WTC11 (cell line): Measurements from ENCODE around the gene CACTIN. TPM values are rescaled to one million over a fixed set of nuclear protein-coding genes. Genes with fewer than 3 reads are reported as not detected.

ENCODE experiments used
- ATAC-seq: fragments of 200-7000 bp; cut with Tn5 transposase; 2 replicates; pipeline ENCODE4 v1.10.0; 2021; ENCODE audit warnings: mild to moderate bottlenecking, moderate library complexity
- CTCF ChIA-PET: fragments of 300-600 bp; sonication (Branson Sonifier 250); formaldehyde crosslinking; loops from one replicate; lab custom pipeline; 2021; ENCODE audit warnings: antibody characterized with exemption; lab: Charles Lee
- POLR2A ChIA-PET: fragments of 350-600 bp; sonication (Branson Sonifier 250); formaldehyde crosslinking; loops from one replicate; lab custom pipeline; 2021; ENCODE audit warnings: antibody characterized with exemption; lab: Charles Lee
- DNase-seq: peaks from one replicate; pipeline ENCODE4 v3.0.0; 2021; ENCODE audit warnings: low spot score
- H3K27ac Mint-ChIP-seq: 2 replicates; pipeline ENCODE4 v1.8.0; 2021; ENCODE audit warnings: mixed read lengths
- H3K27me3 Mint-ChIP-seq: 2 replicates; pipeline ENCODE4 v1.8.0; 2021; ENCODE audit warnings: low read depth, mild to moderate bottlenecking, moderate library complexity, mixed read lengths
- H3K36me3 Mint-ChIP-seq: 2 replicates; pipeline ENCODE4 v1.8.0; 2021; ENCODE audit warnings: mixed read lengths
- H3K4me1 Mint-ChIP-seq: 2 replicates; pipeline ENCODE4 v1.8.0; 2022; ENCODE audit warnings: mixed read lengths
- H3K4me3 Mint-ChIP-seq: 2 replicates; pipeline ENCODE4 v1.8.0; 2021; ENCODE audit warnings: mild to moderate bottlenecking, moderate library complexity, mixed read lengths
- H3K9me3 Mint-ChIP-seq: 2 replicates; pipeline ENCODE4 v1.8.0; 2021; ENCODE audit warnings: mixed read lengths
- ATF6 ChIP-seq: sonication (generic); formaldehyde crosslinking; IDR thresholded peaks from 2 replicates; pipeline ENCODE4 v1.8.1; 2023; ENCODE audit warnings: mild to moderate bottlenecking, missing genetic modification reagents
- CDX4 ChIP-seq: fragments of 250-450 bp; sonication (Bioruptor Pico); IDR thresholded peaks from 2 replicates; pipeline ENCODE4 v1.9.0; 2021; ENCODE audit warnings: moderate library complexity, mild to moderate bottlenecking, inconsistent platforms, borderline replicate concordance
- CTCF ChIP-seq: fragments of 200-600 bp; IDR thresholded peaks from 2 replicates; pipeline ENCODE4 v1.8.0; 2022; ENCODE audit warnings: antibody characterized with exemption
- ETV6 ChIP-seq: sonication (generic); formaldehyde crosslinking; IDR thresholded peaks from 2 replicates; pipeline ENCODE4 v1.8.1; 2022; ENCODE audit warnings: mild to moderate bottlenecking, missing genetic modification reagents
- FOXJ3 ChIP-seq: sonication (generic); formaldehyde crosslinking; IDR thresholded peaks from 2 replicates; pipeline ENCODE4 v1.9.0; 2021; ENCODE audit warnings: missing genetic modification reagents, mild to moderate bottlenecking, borderline replicate concordance
- FOXP1 ChIP-seq: sonication (generic); formaldehyde crosslinking; IDR thresholded peaks from 2 replicates; pipeline ENCODE4 v1.8.0; 2022; ENCODE audit warnings: missing genetic modification reagents, mild to moderate bottlenecking, moderate library complexity, borderline replicate concordance
- GABPB1 ChIP-seq: sonication (generic); formaldehyde crosslinking; IDR thresholded peaks from 2 replicates; pipeline ENCODE4 v1.8.1; 2023; ENCODE audit warnings: mild to moderate bottlenecking, missing genetic modification reagents
- GTF2I ChIP-seq: fragments of 250-450 bp; sonication (Bioruptor Pico); conservative IDR thresholded peaks from 2 replicates; pipeline ENCODE4 v1.4.0; 2021; ENCODE audit warnings: mild to moderate bottlenecking
- KAT7 ChIP-seq: sonication (generic); formaldehyde crosslinking; IDR thresholded peaks from 2 replicates; pipeline ENCODE4 v1.8.1; 2023; ENCODE audit warnings: missing genetic modification reagents, mild to moderate bottlenecking, borderline replicate concordance
- MAX ChIP-seq: sonication (generic); formaldehyde crosslinking; IDR thresholded peaks from 2 replicates; pipeline ENCODE4 v1.8.0; 2022; ENCODE audit warnings: mild to moderate bottlenecking, missing genetic modification reagents
- MYBL2 ChIP-seq: sonication (generic); formaldehyde crosslinking; IDR thresholded peaks from 2 replicates; pipeline ENCODE4 v1.8.1; 2023; ENCODE audit warnings: mild to moderate bottlenecking, moderate library complexity, missing genetic modification reagents
- NR1H2 ChIP-seq: sonication (generic); formaldehyde crosslinking; IDR thresholded peaks from 2 replicates; pipeline ENCODE4 v1.9.0; 2021; ENCODE audit warnings: mild to moderate bottlenecking, moderate library complexity, missing genetic modification reagents
- RELA ChIP-seq: sonication (generic); formaldehyde crosslinking; IDR thresholded peaks from 2 replicates; pipeline ENCODE4 v1.8.1; 2022; ENCODE audit warnings: missing genetic modification reagents, mild to moderate bottlenecking, borderline replicate concordance
- SOX15 ChIP-seq: fragments of 250-450 bp; sonication (Bioruptor Pico); IDR thresholded peaks from 2 replicates; pipeline ENCODE4 v1.9.0; 2021; ENCODE audit warnings: mild to moderate bottlenecking
- SP1 ChIP-seq: sonication (generic); formaldehyde crosslinking; conservative IDR thresholded peaks from 2 replicates; pipeline ENCODE4 v1.8.1; 2022; ENCODE audit warnings: missing genetic modification reagents
- USF2 ChIP-seq: sonication (generic); formaldehyde crosslinking; IDR thresholded peaks from 2 replicates; pipeline ENCODE4 v1.8.1; 2023; ENCODE audit warnings: mild to moderate bottlenecking, missing genetic modification reagents, moderate library complexity
- ZNF219 ChIP-seq: sonication (generic); formaldehyde crosslinking; IDR thresholded peaks from 2 replicates; pipeline ENCODE4 v1.8.0; 2023; ENCODE audit warnings: missing genetic modification reagents, mild to moderate bottlenecking, borderline replicate concordance
- ZNF317 ChIP-seq: sonication (generic); formaldehyde crosslinking; IDR thresholded peaks from 2 replicates; pipeline ENCODE4 v1.8.1; 2023; ENCODE audit warnings: low read depth, mild to moderate bottlenecking, moderate library complexity, missing genetic modification reagents, borderline replicate concordance
- ZNF423 ChIP-seq: fragments of 250-450 bp; sonication (Bioruptor Pico); IDR thresholded peaks from 2 replicates; pipeline ENCODE4 v2.1.2; 2022; ENCODE audit warnings: mild to moderate bottlenecking, moderate library complexity
- ZNF512 ChIP-seq: sonication (generic); formaldehyde crosslinking; IDR thresholded peaks from 2 replicates; pipeline ENCODE4 v1.8.1; 2022; ENCODE audit warnings: missing genetic modification reagents, borderline replicate concordance
- ZNF671 ChIP-seq: fragments of 250-450 bp; sonication (Bioruptor Pico); IDR thresholded peaks from 2 replicates; pipeline ENCODE4 v1.8.0; 2021; ENCODE audit warnings: mild to moderate bottlenecking
- ZSCAN18 ChIP-seq: fragments of 250-450 bp; sonication (Bioruptor Pico); IDR thresholded peaks from 2 replicates; pipeline ENCODE4 v2.1.2; 2022; ENCODE audit warnings: mild to moderate bottlenecking, moderate library complexity
- total RNA-seq: library from RNA; stranded (reverse); gene quantifications from 3 replicates; pipeline ENCODE4 v1.2.3, GENCODE V29; 2021

Gene CACTIN
- total RNA-seq, 1 experiment from 2014 or later: 42.2 TPM

- 0 out of 2 replicates have a peak, but pooled peaks cover 2% of the 10 kb centered on the region for H3K36me3 Mint-ChIP-seq
- DNase-seq (no peak), ATAC-seq (no peak)
- no peak overlapping the region for H3K4me3 Mint-ChIP-seq
- no peaks in the 10 kb centered on the region for H3K4me1 Mint-ChIP-seq
- POLR2A ChIA-PET: no interaction called here
- no peak for TF ChIP-seq CDX4
- TF ChIP-seq MAX (CRISPR knock-in tag): no peak
- TF ChIP-seq NR1H2 (CRISPR knock-in tag): no peak
- TF ChIP-seq FOXJ3 (CRISPR knock-in tag): no peak
- no peak for TF ChIP-seq ZNF423 (CRISPR knock-in tag)
- no peak for TF ChIP-seq ETV6 (CRISPR knock-in tag)
- TF ChIP-seq SP1 (CRISPR knock-in tag): no peak
- no peak for TF ChIP-seq FOXP1 (CRISPR knock-in tag)
- no peak for TF ChIP-seq USF2 (CRISPR knock-in tag)
- TF ChIP-seq KAT7 (CRISPR knock-in tag): no peak
- TF ChIP-seq ZNF219 (CRISPR knock-in tag): no peak
- no peak for TF ChIP-seq SOX15 (CRISPR knock-in tag)
- TF ChIP-seq GTF2I: no peak
- TF ChIP-seq ATF6: no peak
- TF ChIP-seq ZNF317: no peak
- TF ChIP-seq ZSCAN18 (CRISPR knock-in tag): no peak
- TF ChIP-seq, all 79 proteins: peak for 0
- Mint-ChIP-seq H3K27ac (no peak overlapping the region), H3K27me3 (peaks cover 56% of the 10 kb centered on the region), H3K9me3 (peaks cover 16% of the 10 kb centered on the region)
- CTCF ChIA-PET: interaction anchor here (0.6 to 3.8 kb wide), 8 partner anchors 9 to 132 kb away, joined by 3 to 44 read pairs (median 4); no protein-coding TSS in a partner anchor
Measured at GRCh38 chr19:3586707-3587346, 39.8 kb downstream of the CACTIN start.

GRCh38 chr19:3586127-3586626 lies 40.4 kb downstream of the CACTIN start:
- Mint-ChIP-seq H3K27me3 (peaks cover 52% of the 10 kb centered on the region), H3K36me3 (0 out of 2 replicates have a peak, but pooled peaks cover 2% of the 10 kb centered on the region), H3K4me3 (peak overlapping the region; percentile 49), H3K27ac (no peak overlapping the region), H3K4me1 (no peaks in the 10 kb centered on the region), H3K9me3 (peaks cover 9% of the 10 kb centered on the region)
- CTCF ChIA-PET: interaction anchor here (0.5 to 3.8 kb wide), 15 partner anchors 9 to 401 kb away, joined by 3 to 44 read pairs (median 4); partner anchors contain the start of gene HMG20B
- DNase-seq: peak; percentile 77
- peak; percentile 76 for ATAC-seq
- no peak for TF ChIP-seq ZNF671
- TF ChIP-seq RELA (CRISPR knock-in tag): no peak
- TF ChIP-seq SP1 (CRISPR knock-in tag): no peak
- TF ChIP-seq CTCF: peak; percentile 62; the same call in 1 of the 2 replicates
- TF ChIP-seq ZNF512 (CRISPR knock-in tag): no peak
- no peak for TF ChIP-seq MYBL2
- no peak for TF ChIP-seq GABPB1 (CRISPR knock-in tag)
- POLR2A ChIA-PET: interaction anchor here (1.0 kb wide), 1 partner anchor 9 kb away, joined by 3 read pairs; no protein-coding TSS in a partner anchor
